ENCODE results near the gene IRF8. TPM values are rescaled to one million over a fixed set of nuclear protein-coding genes. Genes with fewer than 3 reads are reported as not detected.

The IRF8 gene
- total and polyA plus RNA-seq, 2 of the 13 experiments (the other 11 are each of a cell fraction or from before 2014, with no cell fraction given) = not detected

GRCh38 chr16:85898521-85899442 is at the start of gene IRF8 (continued):
- TF ChIP-seq NR0B2 (CRISPR knock-in tag; IDR thresholded peaks at IDR 0.05) = no peak
- no peak for TF ChIP-seq ATF1 (CRISPR knock-in tag; IDR thresholded peaks at IDR 0.05)
- TF ChIP-seq ZNF784 (CRISPR knock-in tag; IDR thresholded peaks at IDR 0.05; ENCODE audit: borderline replicate concordance) = no peak
- peak; percentile 77 for TF ChIP-seq SP2 (CRISPR knock-in tag; IDR thresholded peaks at IDR 0.05)
- no peak for TF ChIP-seq HMGXB3 (CRISPR knock-in tag; IDR thresholded peaks at IDR 0.05; ENCODE audit: borderline replicate concordance)
- TF ChIP-seq ZMYM3 (CRISPR knock-in tag; IDR thresholded peaks at IDR 0.05) = no peak
- no peak for TF ChIP-seq ZNF652 (CRISPR knock-in tag; IDR thresholded peaks at IDR 0.05; ENCODE audit: borderline replicate concordance, low read depth)
- TF ChIP-seq RERE (CRISPR knock-in tag; IDR thresholded peaks at IDR 0.05; ENCODE audit: low read depth) = no peak
- TF ChIP-seq CERS6 (CRISPR knock-in tag; IDR thresholded peaks at IDR 0.05) = no peak
- no peak for TF ChIP-seq NFE2L1 (CRISPR knock-in tag; IDR thresholded peaks at IDR 0.05; ENCODE audit: borderline replicate concordance)
- 0 out of 2 replicates have a peak, but pooled peaks have one; percentile 36 for TF ChIP-seq DNMT1 (CRISPR knock-in tag; IDR thresholded peaks at IDR 0.05)
- no peak for TF ChIP-seq DMTF1 (CRISPR knock-in tag; IDR thresholded peaks at IDR 0.05)
- no peak for TF ChIP-seq ZNF3 (CRISPR knock-in tag; IDR thresholded peaks at IDR 0.05)

Data from HepG2 (cell line).